ENCODE data around the gene MALAT1.
A peak's percentile ranks its signal among the peaks of the same experiment; 100 is the strongest.
"Not testable (repeated sequence)": the region's sequence is repeated elsewhere in the genome, so short reads cannot be mapped to it uniquely, and the experiment has no call there.

The MALAT1 gene

GRCh38 chr11:65499713-65500386 is 1.0 kb downstream of the MALAT1 start:
- peak; percentile 17 for FAIRE-seq

GRCh38 chr11:65500387-65501185 is 1.7 kb downstream of the MALAT1 start:
- FAIRE-seq: no peak

GRCh38 chr11:65501186-65501471 is 2.3 kb downstream of the MALAT1 start:
- no peak for FAIRE-seq

GRCh38 chr11:65501472-65502273 is 2.8 kb downstream of the MALAT1 start:
- no peak for FAIRE-seq

- no peak for FAIRE-seq
These were observed 3.4 kb downstream of the MALAT1 start for GRCh38 chr11:65502274-65502554.

GRCh38 chr11:65502555-65503367 is 3.9 kb downstream of the MALAT1 start:
- no peak for FAIRE-seq

GRCh38 chr11:65503368-65503948 is 4.6 kb downstream of the MALAT1 start:
- FAIRE-seq: no peak

GRCh38 chr11:65503949-65504673 is 5.3 kb downstream of the MALAT1 start:
- FAIRE-seq: no peak

GRCh38 chr11:65504674-65505465 is 6.0 kb downstream of the MALAT1 start:
- FAIRE-seq: no peak

- FAIRE-seq: no peak
These were observed 6.8 kb downstream of the MALAT1 start for GRCh38 chr11:65505466-65506289.

- FAIRE-seq: no peak
These were observed 7.5 kb downstream of the MALAT1 start for GRCh38 chr11:65506290-65506771.

GRCh38 chr11:65506772-65507505 is 8.1 kb downstream of the MALAT1 start:
- FAIRE-seq: no peak

- not testable (repeated sequence) for FAIRE-seq
These were observed 13.5 kb downstream of the MALAT1 start for GRCh38 chr11:65512311-65512710.

GRCh38 chr11:65516135-65516968 is 17.5 kb downstream of the MALAT1 start:
- no peak for FAIRE-seq

GRCh38 chr11:65518941-65519549 is 20.2 kb downstream of the MALAT1 start:
- FAIRE-seq: not testable (repeated sequence)

- FAIRE-seq: not testable (repeated sequence)
These were observed 23.1 kb downstream of the MALAT1 start for GRCh38 chr11:65521777-65522521.
